NCI-H2029 treated with DMSO at 0.1 percent for 48 hours (cell line): ENCODE results near the gene SEMA3G.

Experiments
- DNase-seq: peaks from one replicate; lab custom pipeline; 2025; lab: John Stamatoyannopoulos, UW

Gene SEMA3G

GRCh38 chr3:52479037-52479876, 34.4 kb upstream of the SEMA3G start:
- DNase-seq, result no peak

- DNase-seq, result no peak
Measured at GRCh38 chr3:52477796-52478095, 32.8 kb upstream of the SEMA3G start.

- DNase-seq, result no peak
Measured at GRCh38 chr3:52477076-52477795, 32.3 kb upstream of the SEMA3G start.

GRCh38 chr3:52473026-52473425, 28.1 kb upstream of the SEMA3G start:
- DNase-seq, result no peak

- DNase-seq, result no peak
Measured at GRCh38 chr3:52472239-52473000, 27.5 kb upstream of the SEMA3G start.

- DNase-seq, result no peak
Measured at GRCh38 chr3:52471371-52472238, 26.7 kb upstream of the SEMA3G start.

GRCh38 chr3:52470920-52471319, 26.0 kb upstream of the SEMA3G start:
- DNase-seq, result no peak

- no peak for DNase-seq
Measured at GRCh38 chr3:52469001-52469400, 24.1 kb upstream of the SEMA3G start.

- DNase-seq, result no peak
Measured at GRCh38 chr3:52468336-52468735, 23.4 kb upstream of the SEMA3G start.

GRCh38 chr3:52463416-52463815, 18.5 kb upstream of the SEMA3G start:
- no peak for DNase-seq

GRCh38 chr3:52461874-52462273, 17.0 kb upstream of the SEMA3G start:
- no peak for DNase-seq

GRCh38 chr3:52458770-52459545, 14.1 kb upstream of the SEMA3G start:
- DNase-seq, result no peak

GRCh38 chr3:52458031-52458760, 13.3 kb upstream of the SEMA3G start:
- no peak for DNase-seq

- no peak for DNase-seq
Measured at GRCh38 chr3:52456800-52457183, 11.9 kb upstream of the SEMA3G start.

- no peak for DNase-seq
Measured at GRCh38 chr3:52456169-52456799, 11.4 kb upstream of the SEMA3G start.

- no peak for DNase-seq
Measured at GRCh38 chr3:52455283-52456168, 10.6 kb upstream of the SEMA3G start, which contains the start of gene NISCH. TSS of gene NISCH (plus strand) at chr3:52455604. CDS start at chr3:52455642, 38 bp downstream.

- DNase-seq, result no peak
Measured at GRCh38 chr3:52454938-52455282, 10.0 kb upstream of the SEMA3G start.

GRCh38 chr3:52454250-52454937, 9.5 kb upstream of the SEMA3G start:
- DNase-seq, result no peak
